Measurements from ENCODE around the gene TASOR2. TPM values are rescaled to one million over a fixed set of nuclear protein-coding genes. Genes with fewer than 3 reads are reported as not detected.

Gene TASOR2
- total RNA-seq, result 10 to 100 TPM; 44.5 to 54.3 TPM

DNA sequence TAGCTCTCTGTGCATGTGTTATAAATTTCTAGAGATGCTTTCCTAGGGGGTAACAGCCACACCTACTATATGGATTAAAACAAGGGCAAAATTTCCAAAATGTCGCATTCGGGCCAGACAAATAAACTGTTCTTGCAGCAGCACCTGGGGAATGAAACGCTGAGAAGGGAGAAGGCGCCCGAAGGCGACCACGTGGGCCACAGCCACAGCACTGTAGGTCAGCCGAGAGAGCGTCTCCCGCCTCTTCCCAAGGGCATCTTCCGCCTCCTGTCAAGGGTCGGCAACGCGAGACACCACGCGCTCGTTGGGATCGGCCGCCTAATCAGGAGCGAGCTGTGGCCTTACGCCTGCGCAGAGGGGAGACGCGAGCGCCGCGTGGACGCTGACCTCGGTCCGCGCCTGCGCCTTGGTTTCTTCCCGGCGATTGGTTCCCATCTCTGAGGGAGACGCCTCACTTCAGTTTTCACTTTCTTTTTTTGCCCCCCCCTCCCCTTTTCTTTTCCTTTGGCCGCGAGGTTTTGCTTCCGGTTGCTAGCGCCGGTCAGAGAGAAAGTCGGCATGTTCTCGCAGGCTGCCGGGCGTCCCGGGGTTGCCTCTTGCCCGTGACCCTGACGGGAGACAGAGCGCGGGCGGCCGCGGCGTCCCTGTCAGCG is at the start of gene TASOR2:
TSS of gene TASOR2 (plus strand) at position 521 of the 653 bp plus-strand sequence. CDS start 35,805 bp downstream, outside the sequence.
- ChIA-PET CTCF (interaction anchor here (1.0 to 2.0 kb wide), 4 partner anchors 15 to 55 kb away, joined by 3 to 9 read pairs (median 5); no protein-coding TSS in a partner anchor), POLR2A (interaction anchor here (0.7 to 1.8 kb wide), 8 partner anchors 9 to 630 kb away, joined by 3 to 5 read pairs (median 4); partner anchors contain the start of gene GDI2)
- ATAC-seq, result peak; percentile 91
- Mint-ChIP-seq H3K27ac (peak within 1 kb of the TSS; percentile 95), H3K9me3 (ENCODE audit: insufficient read depth) (no peaks in the 10 kb centered on the region), H3K4me1 (ENCODE audit: low read depth) (peaks cover 39% of the 10 kb centered on the region), H3K4me3 (peak within 1 kb of the TSS; percentile 94), H3K36me3 (ENCODE audit: low read depth) (peaks cover 5% of the 10 kb centered on the region), H3K27me3 (ENCODE audit: low read depth) (peaks cover 5% of the 10 kb centered on the region)
- peak; percentile 98 for DNase-seq

DNA sequence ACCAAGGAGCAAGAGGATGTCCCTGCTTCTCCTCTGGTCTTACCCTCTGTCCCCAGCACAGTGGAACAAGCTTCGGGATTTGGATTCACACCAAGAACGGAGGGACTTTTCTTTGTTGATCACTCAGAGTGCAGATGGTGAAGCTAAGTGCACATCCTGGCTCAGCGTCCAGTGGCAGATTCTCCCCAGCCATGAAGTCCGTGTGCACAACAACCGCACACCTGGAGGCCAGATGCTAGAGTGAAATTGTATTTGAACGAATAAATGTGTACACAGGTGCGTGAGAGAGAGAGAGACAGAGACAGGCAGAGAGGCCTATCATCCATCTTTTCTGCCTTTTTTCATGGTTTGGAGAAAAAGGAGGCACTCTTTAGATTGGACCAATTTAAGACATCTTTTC is 49.7 kb upstream of the TASOR2 start:
- no peak overlapping the region for H3K4me3 Mint-ChIP-seq
- no peaks in the 10 kb centered on the region for H3K9me3 Mint-ChIP-seq (ENCODE audit: insufficient read depth)
- no peak overlapping the region for H3K27ac Mint-ChIP-seq

DNA sequence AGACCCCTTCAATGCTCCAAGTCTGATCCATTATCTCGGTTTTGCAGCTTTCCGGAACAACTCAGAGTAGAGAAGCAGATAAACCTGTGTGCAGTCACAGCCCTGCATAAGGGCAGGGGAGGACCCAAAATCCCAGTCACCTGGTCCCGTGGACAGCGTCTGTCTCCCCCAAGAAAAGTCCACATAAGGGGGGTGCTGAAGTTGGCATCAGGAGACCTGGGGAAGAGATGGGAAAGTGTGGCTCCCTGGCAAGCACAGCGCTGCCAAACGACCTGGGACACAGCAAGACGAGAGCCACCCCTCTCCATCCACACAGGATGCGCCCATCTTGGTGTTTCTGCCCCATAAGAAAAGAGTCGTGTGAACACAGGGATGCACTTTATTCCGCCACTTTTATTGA is 46.1 kb upstream of the TASOR2 start:
- Mint-ChIP-seq H3K9me3 (ENCODE audit: insufficient read depth) (no peaks in the 10 kb centered on the region), H3K4me3 (no peak overlapping the region), H3K36me3 (ENCODE audit: low read depth) (no peaks in the 10 kb centered on the region), H3K27ac (no peak overlapping the region), H3K27me3 (ENCODE audit: low read depth) (peaks cover 8% of the 10 kb centered on the region), H3K4me1 (ENCODE audit: low read depth) (no peaks in the 10 kb centered on the region)
- DNase-seq, result no peak
- CTCF ChIA-PET, result no interaction called here
- ATAC-seq, result no peak
- POLR2A ChIA-PET, result no interaction called here

More for the DNA sequence above, 49.7 kb upstream of the TASOR2 start:
- H3K36me3 Mint-ChIP-seq (ENCODE audit: low read depth), result no peaks in the 10 kb centered on the region
- H3K4me1 Mint-ChIP-seq (ENCODE audit: low read depth), result peaks cover 3% of the 10 kb centered on the region
- DNase-seq (no peak), ATAC-seq (no peak)
- CTCF ChIA-PET, result interaction anchor here (1.2 to 2.5 kb wide), 2 partner anchors 12 to 239 kb away, joined by 3 to 11 read pairs; no protein-coding TSS in a partner anchor
- POLR2A ChIA-PET, result no interaction called here
- peaks cover 8% of the 10 kb centered on the region for H3K27me3 Mint-ChIP-seq (ENCODE audit: low read depth)

DNA sequence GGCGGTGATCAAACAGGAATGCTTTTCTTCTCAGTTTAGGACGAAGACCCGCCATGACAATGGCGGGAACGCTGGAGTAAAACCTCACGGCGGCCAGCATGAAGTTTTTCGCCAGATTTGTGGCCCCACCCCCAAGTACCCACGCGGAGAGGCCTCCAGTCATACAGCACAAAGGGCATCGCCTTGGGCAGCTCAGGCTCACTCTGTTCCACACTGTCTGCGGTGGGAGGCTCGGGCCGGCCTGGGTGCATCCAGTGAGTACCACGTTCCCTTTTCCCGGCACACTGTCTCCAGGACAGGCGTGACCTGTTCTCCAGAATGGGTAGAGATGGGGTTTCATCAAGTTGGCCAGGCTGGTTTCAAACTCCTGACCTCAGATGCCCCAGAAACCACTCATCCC is 45.6 kb upstream of the TASOR2 start:
- CTCF ChIA-PET, result no interaction called here

DNA sequence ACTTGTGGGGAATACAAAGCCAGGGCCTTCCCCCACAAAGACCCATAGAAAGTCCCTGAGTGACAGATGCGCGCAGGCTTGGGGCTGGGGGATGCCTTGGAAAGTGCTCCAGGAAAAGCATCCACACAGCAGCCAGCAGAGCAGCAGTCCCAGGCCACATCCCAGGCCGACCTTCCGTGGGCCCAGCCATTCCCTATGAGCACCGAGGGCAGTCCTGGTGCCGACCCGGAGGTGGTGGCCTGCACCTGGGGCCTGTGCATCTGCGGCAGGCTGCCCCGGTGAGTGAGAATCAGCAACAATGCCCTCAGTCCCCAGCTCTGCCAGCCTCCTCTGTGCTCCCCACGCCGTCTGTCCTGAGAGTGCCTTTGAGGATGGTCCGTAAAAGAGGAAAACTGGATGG is 44.6 kb upstream of the TASOR2 start:
- peaks cover 2% of the 10 kb centered on the region for H3K27me3 Mint-ChIP-seq (ENCODE audit: low read depth)
- POLR2A ChIA-PET, result no interaction called here
- H3K4me3 Mint-ChIP-seq, result no peak overlapping the region
- CTCF ChIA-PET, result no interaction called here
- ATAC-seq, result no peak
- H3K9me3 Mint-ChIP-seq (ENCODE audit: insufficient read depth), result no peaks in the 10 kb centered on the region
- no peak overlapping the region for H3K27ac Mint-ChIP-seq
- H3K4me1 Mint-ChIP-seq (ENCODE audit: low read depth), result no peaks in the 10 kb centered on the region
- DNase-seq, result no peak
- no peaks in the 10 kb centered on the region for H3K36me3 Mint-ChIP-seq (ENCODE audit: low read depth)

More for the DNA sequence above, 45.6 kb upstream of the TASOR2 start:
- no peak for ATAC-seq
- POLR2A ChIA-PET, result no interaction called here
- no peak overlapping the region for H3K27ac Mint-ChIP-seq
- no peaks in the 10 kb centered on the region for H3K9me3 Mint-ChIP-seq (ENCODE audit: insufficient read depth)
- no peak overlapping the region for H3K4me3 Mint-ChIP-seq
- H3K36me3 Mint-ChIP-seq (ENCODE audit: low read depth), result no peaks in the 10 kb centered on the region
- no peaks in the 10 kb centered on the region for H3K4me1 Mint-ChIP-seq (ENCODE audit: low read depth)
- DNase-seq, result no peak
- H3K27me3 Mint-ChIP-seq (ENCODE audit: low read depth), result peaks cover 8% of the 10 kb centered on the region

GRCh38 chr10:5640501-5640900 is 44.1 kb upstream of the TASOR2 start:
- Mint-ChIP-seq H3K4me3 (no peak overlapping the region), H3K36me3 (ENCODE audit: low read depth) (no peaks in the 10 kb centered on the region), H3K27ac (no peak overlapping the region), H3K4me1 (ENCODE audit: low read depth) (no peaks in the 10 kb centered on the region), H3K9me3 (ENCODE audit: insufficient read depth) (no peaks in the 10 kb centered on the region), H3K27me3 (ENCODE audit: low read depth) (peaks cover 2% of the 10 kb centered on the region)
- ATAC-seq (no peak), DNase-seq (no peak)
- CTCF ChIA-PET, result interaction anchor here (3.7 kb wide), 1 partner anchor 10 kb away, joined by 20 read pairs; no protein-coding TSS in a partner anchor
- POLR2A ChIA-PET, result no interaction called here

- POLR2A ChIA-PET, result no interaction called here
- H3K4me3 Mint-ChIP-seq, result no peak overlapping the region
These were observed 43.1 kb upstream of the TASOR2 start for GRCh38 chr10:5641501-5641900.

GRCh38 chr10:5643346-5644067 is 41.1 kb upstream of the TASOR2 start:
- H3K27me3 Mint-ChIP-seq (ENCODE audit: low read depth), result no peaks in the 10 kb centered on the region
- ATAC-seq, result no peak
- H3K4me3 Mint-ChIP-seq, result no peak overlapping the region
- no peaks in the 10 kb centered on the region for H3K9me3 Mint-ChIP-seq (ENCODE audit: insufficient read depth)
- no peak for DNase-seq
- H3K27ac Mint-ChIP-seq, result no peak overlapping the region
- CTCF ChIA-PET, result interaction anchor here (1.2 to 3.7 kb wide), 3 partner anchors 13 to 201 kb away, joined by 3 to 20 read pairs (median 4); no protein-coding TSS in a partner anchor
- POLR2A ChIA-PET, result no interaction called here
- H3K36me3 Mint-ChIP-seq (ENCODE audit: low read depth), result peaks cover 2% of the 10 kb centered on the region
- no peaks in the 10 kb centered on the region for H3K4me1 Mint-ChIP-seq (ENCODE audit: low read depth)

More at GRCh38 chr10:5641501-5641900, 43.1 kb upstream of the TASOR2 start:
- CTCF ChIA-PET, result interaction anchor here (3.7 kb wide), 1 partner anchor 11 kb away, joined by 20 read pairs; no protein-coding TSS in a partner anchor
- H3K4me1 Mint-ChIP-seq (ENCODE audit: low read depth), result no peaks in the 10 kb centered on the region
- DNase-seq, result no peak
- H3K27ac Mint-ChIP-seq, result no peak overlapping the region
- no peak for ATAC-seq
- peaks cover 2% of the 10 kb centered on the region for H3K27me3 Mint-ChIP-seq (ENCODE audit: low read depth)
- H3K9me3 Mint-ChIP-seq (ENCODE audit: insufficient read depth), result no peaks in the 10 kb centered on the region
- no peaks in the 10 kb centered on the region for H3K36me3 Mint-ChIP-seq (ENCODE audit: low read depth)

DNA sequence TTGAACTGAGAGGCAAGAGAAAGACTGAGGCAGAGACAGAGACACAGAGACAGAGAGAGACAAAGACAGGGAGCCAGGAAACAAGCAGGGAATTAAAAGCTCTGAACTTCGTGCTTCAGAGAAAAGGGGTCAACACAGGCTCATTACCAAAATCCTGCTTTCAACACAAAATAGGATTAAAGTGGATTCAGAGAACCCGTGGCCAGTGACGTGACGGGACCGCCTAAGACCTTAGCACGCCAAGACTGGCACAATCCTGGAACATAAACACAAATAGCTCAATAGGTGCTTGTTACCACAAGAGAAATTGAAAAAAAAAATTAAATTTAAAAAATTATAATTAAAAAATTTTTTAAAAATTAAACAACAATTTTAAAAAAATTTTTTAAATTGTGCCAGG is 39.7 kb upstream of the TASOR2 start:
- POLR2A ChIA-PET, result no interaction called here
- no peaks in the 10 kb centered on the region for H3K4me1 Mint-ChIP-seq (ENCODE audit: low read depth)
- CTCF ChIA-PET, result no interaction called here
- no peak for ATAC-seq
- no peak overlapping the region for H3K27ac Mint-ChIP-seq
- H3K9me3 Mint-ChIP-seq (ENCODE audit: insufficient read depth), result no peaks in the 10 kb centered on the region
- no peak for DNase-seq
- peaks cover 2% of the 10 kb centered on the region for H3K36me3 Mint-ChIP-seq (ENCODE audit: low read depth)
- no peaks in the 10 kb centered on the region for H3K27me3 Mint-ChIP-seq (ENCODE audit: low read depth)
- no peak overlapping the region for H3K4me3 Mint-ChIP-seq

DNA sequence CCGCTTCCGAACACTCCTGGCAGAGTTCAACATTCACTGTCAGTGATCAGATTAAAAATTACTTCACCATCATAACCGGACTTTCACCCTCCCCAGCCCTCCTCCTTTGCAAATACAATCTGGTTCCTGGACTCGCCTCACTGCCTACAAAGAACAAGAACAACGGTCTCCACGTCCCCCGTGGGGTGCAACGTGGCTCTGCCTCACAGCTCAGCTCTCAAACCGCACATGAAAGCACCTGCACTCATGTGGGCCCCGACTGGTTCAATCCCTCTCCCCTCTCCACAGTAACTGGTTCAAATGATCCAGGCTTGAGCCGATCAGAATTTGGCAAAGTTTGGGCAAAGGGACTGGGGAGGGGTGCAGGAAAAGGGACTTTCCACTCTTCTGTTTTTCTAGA is 39.3 kb upstream of the TASOR2 start:
- ChIA-PET POLR2A (no interaction called here), CTCF (no interaction called here)
- DNase-seq (no peak), ATAC-seq (no peak)
- H3K9me3 Mint-ChIP-seq (ENCODE audit: insufficient read depth), result no peaks in the 10 kb centered on the region
- H3K27ac Mint-ChIP-seq, result no peak overlapping the region
- H3K27me3 Mint-ChIP-seq (ENCODE audit: low read depth), result no peaks in the 10 kb centered on the region
- no peaks in the 10 kb centered on the region for H3K4me1 Mint-ChIP-seq (ENCODE audit: low read depth)
- H3K36me3 Mint-ChIP-seq (ENCODE audit: low read depth), result peaks cover 2% of the 10 kb centered on the region
- no peak overlapping the region for H3K4me3 Mint-ChIP-seq

DNA sequence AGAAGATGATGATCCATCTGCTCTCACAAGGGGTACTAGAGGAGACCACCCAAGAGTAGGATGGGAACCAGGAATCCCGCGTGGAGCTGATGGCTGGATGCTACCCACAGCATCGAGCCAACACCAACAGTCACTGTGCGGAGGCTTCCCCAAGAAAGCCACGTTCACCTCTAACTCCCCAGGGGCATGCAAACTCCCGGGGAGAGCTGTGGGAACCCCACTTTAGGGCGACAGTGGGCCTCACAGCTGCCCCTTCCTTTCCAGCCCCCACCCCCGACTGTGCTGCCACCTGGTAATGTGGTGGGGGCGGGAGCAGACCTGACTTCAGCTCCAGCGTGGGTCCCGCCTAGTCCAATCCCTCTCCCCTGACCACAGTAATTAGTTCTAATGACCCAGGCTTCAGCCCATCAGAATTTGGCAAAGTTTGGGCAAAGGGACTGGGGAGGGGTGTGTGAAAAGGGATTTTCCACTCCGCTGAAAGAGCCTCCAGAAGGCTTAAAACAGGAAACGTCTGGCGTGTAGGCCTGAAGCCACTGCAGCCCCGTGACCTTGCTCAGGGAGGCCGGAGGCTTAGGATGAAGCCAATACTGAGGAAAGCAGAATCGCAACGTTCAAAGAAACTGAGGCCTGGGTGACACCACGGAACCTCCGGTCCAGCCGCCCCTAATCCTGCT is 38.6 kb upstream of the TASOR2 start:
- ATAC-seq, result no peak
- CTCF ChIA-PET, result no interaction called here
- H3K4me1 Mint-ChIP-seq (ENCODE audit: low read depth), result no peaks in the 10 kb centered on the region
- no peak for DNase-seq
- H3K4me3 Mint-ChIP-seq, result no peak overlapping the region
- H3K27ac Mint-ChIP-seq, result no peak overlapping the region
- POLR2A ChIA-PET, result no interaction called here
- no peaks in the 10 kb centered on the region for H3K9me3 Mint-ChIP-seq (ENCODE audit: insufficient read depth)
- no peaks in the 10 kb centered on the region for H3K27me3 Mint-ChIP-seq (ENCODE audit: low read depth)
- peaks cover 2% of the 10 kb centered on the region for H3K36me3 Mint-ChIP-seq (ENCODE audit: low read depth)

Data from activated CD8-positive, alpha-beta T cell treated with anti-CD3 and anti-CD28 coated beads, Interleukin-2, amount 10 ng/mL, durations not matched to agents 7 days and 5 days (primary cell).